K562 (cell line): ENCODE data around the gene CMIP. TPM values are rescaled to one million over a fixed set of nuclear protein-coding genes. Genes with fewer than 3 reads are reported as not detected.

Experiments used
- ATAC-seq: fragments of 200-7000 bp; cut with Tn5 transposase; 3 replicates; pipeline ENCODE4 v1.9.1; 2020; ENCODE audit warnings: moderate library complexity
- BruUV-seq: library from RNA; stranded (reverse); fragments of 400-500 nt; replicated peaks from 2 replicates; lab custom pipeline; 2021; lab: Mats Ljungman, UMichigan
- CTCF ChIA-PET: fragments of 300-600 bp; formaldehyde crosslinking; extraction: SDS; loops from one replicate; lab custom pipeline; 2021; ENCODE audit warnings: low intra/inter-chr PET ratio; lab: Yijun Ruan, JAX
- POLR2A ChIA-PET: fragments of 300-600, 350-650 bp; sonication (Branson Sonifier 250); formaldehyde crosslinking; extraction: SDS; loops from one replicate; lab custom pipeline; 2021; ENCODE audit warnings: antibody characterized with exemption, inconsistent platforms; lab: Yijun Ruan, JAX
- DNase-seq, 4 experiments: peaks; one replicate each; pipeline versions ENCODE4 v3.0.0 to v3.0.0-alpha.2; 2011 to 2018; ENCODE audit warnings: low spot score in 3 of 4, mixed read lengths in 3 of 4; ENCODE audit errors: extremely low read depth in 1 of 4
- FAIRE-seq: peaks from 2 replicates; lab custom pipeline; 2011; peaks lifted over from hg19 to GRCh38; lab: Jason Lieb, UNC
- H2AFZ ChIP-seq: 2 replicates; pipeline ENCODE4 v1.6.0; 2011; ENCODE audit warnings: low read depth, low read length, control low read depth, inconsistent platforms
- H3K27ac ChIP-seq: fragments of 200-600 bp; 3 replicates; pipeline ENCODE4 v1.8.0; 2011; ENCODE audit warnings: low read depth, mild to moderate bottlenecking, control low read depth, inconsistent platforms, low read length, moderate library complexity, mixed read lengths; ENCODE audit errors: extremely low read depth
- H3K27me3 ChIP-seq, 2 experiments: fragments of 300-600 bp in 1 of 2; 2 replicates in 1 of 2; 3 replicates in 1 of 2; pipeline versions ENCODE4 v1.6.0 to v1.8.0; 2011; ENCODE audit warnings: inconsistent platforms in 2 of 2, low read length in 2 of 2, mild to moderate bottlenecking in 1 of 2, mixed read lengths in 1 of 2, moderate library complexity in 1 of 2; ENCODE audit not compliant: control insufficient read depth in 2 of 2, insufficient read depth in 2 of 2
- H3K36me3 ChIP-seq: fragments of 300-600 bp; 3 replicates; pipeline ENCODE4 v1.8.0; 2011; ENCODE audit warnings: mild to moderate bottlenecking, low read length, inconsistent platforms; ENCODE audit not compliant: control insufficient read depth, insufficient read depth
- H3K4me1 ChIP-seq, 2 experiments: fragments of 200-600 bp in 1 of 2; replicated peaks in 1 of 2; 2 replicates in 1 of 2; 3 replicates in 1 of 2; pipeline versions ENCODE4 v1.5.1 to v1.8.0; 2011; ENCODE audit warnings: inconsistent platforms in 2 of 2, low read length in 2 of 2, mild to moderate bottlenecking in 1 of 2, mixed read lengths in 1 of 2, moderate library complexity in 1 of 2; ENCODE audit not compliant: control insufficient read depth in 2 of 2, insufficient read depth in 2 of 2
- H3K4me2 ChIP-seq: 2 replicates; pipeline ENCODE4 v1.6.1; 2011; ENCODE audit warnings: low read length, control low read depth, inconsistent platforms, mixed read lengths; ENCODE audit not compliant: insufficient read depth
- H3K4me3 ChIP-seq: fragments of 200-600 bp; sonication (generic), shearing (Covaris generic); 2 replicates; pipeline ENCODE4 v1.5.1; 2016; ENCODE audit warnings: control low read depth, inconsistent platforms
- H3K79me2 ChIP-seq: fragments of 200-600 bp; 3 replicates; pipeline ENCODE4 v1.8.0; 2011; ENCODE audit warnings: low read length, inconsistent platforms; ENCODE audit not compliant: control insufficient read depth, insufficient read depth
- H3K9ac ChIP-seq, 2 experiments: 2 replicates each; pipeline versions ENCODE4 v1.6.0 to v1.6.1; 2011; ENCODE audit warnings: low read depth in 2 of 2, low read length in 2 of 2, control low read depth in 1 of 2, inconsistent platforms in 1 of 2, mild to moderate bottlenecking in 1 of 2, mixed read lengths in 1 of 2; ENCODE audit not compliant: insufficient read depth in 1 of 2
- H3K9me1 ChIP-seq: one replicate; pipeline ENCODE4 v1.6.0; 2011; ENCODE audit warnings: inconsistent platforms, mild to moderate bottlenecking, low read length, moderate library complexity; ENCODE audit not compliant: control insufficient read depth, insufficient read depth
- H3K9me3 ChIP-seq: replicated peaks from 2 replicates; pipeline ENCODE4 v1.5.1; 2011; ENCODE audit warnings: low read depth, low read length, inconsistent platforms; ENCODE audit not compliant: control insufficient read depth, insufficient read depth
- H4K20me1 ChIP-seq: replicated peaks from 2 replicates; pipeline ENCODE4 v1.6.1; 2011; ENCODE audit warnings: low read length, inconsistent platforms, mixed read lengths; ENCODE audit not compliant: control insufficient read depth, insufficient read depth
- CBX1 ChIP-seq: sonication (generic); IDR thresholded peaks from 2 replicates; pipeline ENCODE4 v1.6.1; 2016; ENCODE audit warnings: antibody characterized with exemption, low read depth, mild to moderate bottlenecking
- CEBPB ChIP-seq: fragments of 450-650 bp; IDR thresholded peaks from 2 replicates; pipeline ENCODE4 v1.6.1; 2016; ENCODE audit warnings: missing genetic modification characterization, missing compliant biosample characterization
- CREM ChIP-seq: IDR thresholded peaks from 2 replicates; pipeline ENCODE4 v1.6.1; 2014; ENCODE audit warnings: antibody characterized with exemption, low read depth
- RBM22 ChIP-seq: fragments of 200-400 bp; formaldehyde crosslinking; IDR thresholded peaks from 2 replicates; pipeline ENCODE4 v1.6.1; 2018; ENCODE audit warnings: low read length, low read depth; ENCODE audit not compliant: poor library complexity, severe bottlenecking
- ZNF644 ChIP-seq: fragments of 200-800 bp; sonication (Bioruptor generic); IDR thresholded peaks from 2 replicates; pipeline ENCODE4 v1.6.1; 2016; ENCODE audit warnings: low read depth, missing genetic modification characterization, missing compliant biosample characterization
- WGBS: fragments of 100-300 bp; shearing (Covaris generic); methylation state at CpG from one replicate; pipeline ENCODE4 v1.1.6; 2016; ENCODE audit warnings: low coverage, mixed read lengths; ENCODE audit not compliant: insufficient coverage; ENCODE audit errors: missing lambda C conversion rate; 5-methylcytosine and 5-hydroxymethylcytosine counted together
- in situ Hi-C: fragments of 300-500 bp; cut with MboI; formaldehyde crosslinking; loops from 4 replicates; pipeline ENCODE4 v1.15.0; 2018; ENCODE audit warnings: inconsistent platforms, mixed read lengths
- intact Hi-C: fragments of 100-400 bp; cut with micrococcal nuclease; formaldehyde crosslinking; loops from 2 replicates; pipeline ENCODE4 v1.14.2; 2022
- polyA plus RNA-seq, 8 experiments: library from polyadenylated mRNA; depleted of rRNA in 4 of 8; stranded (reverse) in 5 of 8; unstranded in 3 of 8; fragments of >200 nt; fragmentation: Nextera tagmentation in 2 of 8; fragmentation: Illumina TruSeq in 1 of 8; extraction: Ambion mirVana in 2 of 8; extraction: Trizol in 1 of 8; gene quantifications; 2 replicates each; pipeline versions ENCODE4 v1.2.1 to v1.2.3, GENCODE V29; 2011 to 2014; ENCODE audit warnings: inconsistent platforms in 1 of 8, missing spikeins in 1 of 8
- total RNA-seq, 7 experiments: library from RNA; depleted of rRNA in 6 of 7; stranded (reverse); fragments of >200 nt in 6 of 7; fragmentation: Illumina TruSeq in 2 of 7; extraction: Trizol in 2 of 7; gene quantifications; 2 replicates each; pipeline versions ENCODE4 v1.2.1 to v1.2.3, GENCODE V29; 2011 to 2021; ENCODE audit warnings: low replicate concordance in 1 of 7
- TF ChIP-seq, protein P1 (sequence below): sonication (generic); formaldehyde crosslinking; IDR thresholded peaks from 2 replicates; pipeline ENCODE4 v1.9.0; 2022; ENCODE audit warnings: mild to moderate bottlenecking, missing genetic modification reagents
- TF ChIP-seq, protein P2 (sequence below): fragments of 200-800 bp; sonication (Bioruptor generic); IDR thresholded peaks from 2 replicates; pipeline ENCODE4 v1.6.1; 2017; ENCODE audit warnings: missing genetic modification characterization, missing compliant biosample characterization
- TF ChIP-seq, protein P3 (sequence below): fragments of 450-650 bp; formaldehyde crosslinking; IDR thresholded peaks from 2 replicates; pipeline ENCODE4 v1.4.0; 2022; ENCODE audit warnings: missing genetic modification characterization
- TF ChIP-seq, protein P4 (sequence below): fragments of 250-450 bp; sonication (Bioruptor Pico); IDR thresholded peaks from 2 replicates; pipeline ENCODE4 v1.8.0; 2021; ENCODE audit warnings: mild to moderate bottlenecking, moderate library complexity
- TF ChIP-seq, protein P5 (sequence below), 3 experiments: fragments of 200-800 bp in 1 of 3; sonication (Bioruptor generic) in 1 of 3; sonication (generic) in 1 of 3; formaldehyde crosslinking in 1 of 3; IDR thresholded peaks; 2 replicates each; pipeline versions ENCODE4 v1.6.1 to v1.8.0; 2016 to 2022; ENCODE audit warnings: mild to moderate bottlenecking in 2 of 3, missing compliant biosample characterization in 2 of 3, missing genetic modification characterization in 2 of 3, missing genetic modification reagents in 1 of 3
- TF ChIP-seq, protein P6 (sequence below): fragments of 450-650 bp; conservative IDR thresholded peaks from 2 replicates; pipeline ENCODE4 v1.6.1; 2016; ENCODE audit warnings: missing genetic modification characterization, low read depth, mild to moderate bottlenecking, control low read depth, missing compliant biosample characterization

CMIP gene
- total and polyA plus RNA-seq, 9 of the 15 experiments (the other 6 are each of a cell fraction or from before 2014, with no cell fraction given): 0.94 to 82.5 (median 10.3) TPM

DNA sequence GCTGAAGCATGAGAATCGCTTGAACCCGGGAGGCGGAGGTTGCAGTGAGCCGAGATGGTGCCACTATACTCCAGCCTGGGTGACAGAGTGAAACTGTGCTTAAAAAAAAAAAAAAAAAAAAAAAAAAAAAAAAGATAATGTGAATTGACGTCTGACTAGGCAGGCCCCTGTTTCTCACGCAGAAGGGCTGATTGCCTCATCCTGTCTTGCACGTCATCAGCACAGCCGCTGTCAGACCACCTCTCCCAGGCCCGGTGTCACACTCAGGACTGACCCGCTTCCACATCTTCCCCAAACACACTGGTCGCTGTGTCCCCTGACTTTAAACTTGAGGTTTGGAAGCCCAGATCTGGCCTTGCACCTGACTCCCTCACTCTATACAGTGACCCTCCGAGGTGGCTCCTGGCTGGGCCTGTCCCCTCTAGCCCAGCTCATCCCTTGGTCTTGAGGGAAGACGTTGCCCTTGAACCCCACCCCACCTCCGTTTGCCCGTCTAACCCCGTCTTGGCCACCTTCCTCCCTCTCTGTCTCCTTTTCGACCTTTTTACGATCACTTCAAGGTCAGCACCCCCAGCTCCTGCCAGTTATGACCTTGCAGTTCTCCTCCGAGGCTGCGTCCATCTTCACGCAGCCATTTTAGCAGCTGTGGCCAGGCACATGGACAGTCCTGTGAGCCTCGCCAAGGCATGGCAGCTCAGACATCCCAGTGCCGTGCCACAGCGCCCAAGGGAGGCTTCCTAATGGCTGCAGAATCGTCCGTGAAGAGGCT, 184.6 kb downstream of the CMIP start:
- CTCF ChIA-PET: no interaction called here
- TF ChIP-seq, protein P1, sequence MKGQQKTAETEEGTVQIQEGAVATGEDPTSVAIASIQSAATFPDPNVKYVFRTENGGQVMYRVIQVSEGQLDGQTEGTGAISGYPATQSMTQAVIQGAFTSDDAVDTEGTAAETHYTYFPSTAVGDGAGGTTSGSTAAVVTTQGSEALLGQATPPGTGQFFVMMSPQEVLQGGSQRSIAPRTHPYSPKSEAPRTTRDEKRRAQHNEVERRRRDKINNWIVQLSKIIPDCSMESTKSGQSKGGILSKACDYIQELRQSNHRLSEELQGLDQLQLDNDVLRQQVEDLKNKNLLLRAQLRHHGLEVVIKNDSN (CRISPR knock-in tag): peak; percentile 54
- 0 out of 2 replicates have a peak, but pooled peaks have one; percentile 32 for TF ChIP-seq ZNF644
- TF ChIP-seq, protein P2, sequence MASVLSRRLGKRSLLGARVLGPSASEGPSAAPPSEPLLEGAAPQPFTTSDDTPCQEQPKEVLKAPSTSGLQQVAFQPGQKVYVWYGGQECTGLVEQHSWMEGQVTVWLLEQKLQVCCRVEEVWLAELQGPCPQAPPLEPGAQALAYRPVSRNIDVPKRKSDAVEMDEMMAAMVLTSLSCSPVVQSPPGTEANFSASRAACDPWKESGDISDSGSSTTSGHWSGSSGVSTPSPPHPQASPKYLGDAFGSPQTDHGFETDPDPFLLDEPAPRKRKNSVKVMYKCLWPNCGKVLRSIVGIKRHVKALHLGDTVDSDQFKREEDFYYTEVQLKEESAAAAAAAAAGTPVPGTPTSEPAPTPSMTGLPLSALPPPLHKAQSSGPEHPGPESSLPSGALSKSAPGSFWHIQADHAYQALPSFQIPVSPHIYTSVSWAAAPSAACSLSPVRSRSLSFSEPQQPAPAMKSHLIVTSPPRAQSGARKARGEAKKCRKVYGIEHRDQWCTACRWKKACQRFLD (CRISPR knock-in tag): no peak
- TF ChIP-seq, protein P3, sequence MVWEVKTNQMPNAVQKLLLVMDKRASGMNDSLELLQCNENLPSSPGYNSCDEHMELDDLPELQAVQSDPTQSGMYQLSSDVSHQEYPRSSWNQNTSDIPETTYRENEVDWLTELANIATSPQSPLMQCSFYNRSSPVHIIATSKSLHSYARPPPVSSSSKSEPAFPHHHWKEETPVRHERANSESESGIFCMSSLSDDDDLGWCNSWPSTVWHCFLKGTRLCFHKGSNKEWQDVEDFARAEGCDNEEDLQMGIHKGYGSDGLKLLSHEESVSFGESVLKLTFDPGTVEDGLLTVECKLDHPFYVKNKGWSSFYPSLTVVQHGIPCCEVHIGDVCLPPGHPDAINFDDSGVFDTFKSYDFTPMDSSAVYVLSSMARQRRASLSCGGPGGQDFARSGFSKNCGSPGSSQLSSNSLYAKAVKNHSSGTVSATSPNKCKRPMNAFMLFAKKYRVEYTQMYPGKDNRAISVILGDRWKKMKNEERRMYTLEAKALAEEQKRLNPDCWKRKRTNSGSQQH: peak; percentile 9; the same call in 1 of the 2 replicates
- peak; percentile 62; the same call in 1 of the 2 replicates for TF ChIP-seq CREM
- TF ChIP-seq, protein P4, sequence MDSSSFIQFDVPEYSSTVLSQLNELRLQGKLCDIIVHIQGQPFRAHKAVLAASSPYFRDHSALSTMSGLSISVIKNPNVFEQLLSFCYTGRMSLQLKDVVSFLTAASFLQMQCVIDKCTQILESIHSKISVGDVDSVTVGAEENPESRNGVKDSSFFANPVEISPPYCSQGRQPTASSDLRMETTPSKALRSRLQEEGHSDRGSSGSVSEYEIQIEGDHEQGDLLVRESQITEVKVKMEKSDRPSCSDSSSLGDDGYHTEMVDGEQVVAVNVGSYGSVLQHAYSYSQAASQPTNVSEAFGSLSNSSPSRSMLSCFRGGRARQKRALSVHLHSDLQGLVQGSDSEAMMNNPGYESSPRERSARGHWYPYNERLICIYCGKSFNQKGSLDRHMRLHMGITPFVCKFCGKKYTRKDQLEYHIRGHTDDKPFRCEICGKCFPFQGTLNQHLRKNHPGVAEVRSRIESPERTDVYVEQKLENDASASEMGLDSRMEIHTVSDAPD (CRISPR knock-in tag): peak; percentile 17; the same call in 1 of the 2 replicates
- TF ChIP-seq, protein P5, sequence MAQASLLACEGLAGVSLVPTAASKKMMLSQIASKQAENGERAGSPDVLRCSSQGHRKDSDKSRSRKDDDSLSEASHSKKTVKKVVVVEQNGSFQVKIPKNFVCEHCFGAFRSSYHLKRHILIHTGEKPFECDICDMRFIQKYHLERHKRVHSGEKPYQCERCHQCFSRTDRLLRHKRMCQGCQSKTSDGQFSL (CRISPR knock-in tag; IDR thresholded peaks at IDR 0.05): peak; percentile 33; the same call in 1 of the 2 replicates
- TF ChIP-seq, protein P5 (tag; IDR thresholded peaks at IDR 0.05): no peak
- no peak for TF ChIP-seq CBX1
- TF ChIP-seq RBM22: peak; percentile 31
- TF ChIP-seq, protein P6, sequence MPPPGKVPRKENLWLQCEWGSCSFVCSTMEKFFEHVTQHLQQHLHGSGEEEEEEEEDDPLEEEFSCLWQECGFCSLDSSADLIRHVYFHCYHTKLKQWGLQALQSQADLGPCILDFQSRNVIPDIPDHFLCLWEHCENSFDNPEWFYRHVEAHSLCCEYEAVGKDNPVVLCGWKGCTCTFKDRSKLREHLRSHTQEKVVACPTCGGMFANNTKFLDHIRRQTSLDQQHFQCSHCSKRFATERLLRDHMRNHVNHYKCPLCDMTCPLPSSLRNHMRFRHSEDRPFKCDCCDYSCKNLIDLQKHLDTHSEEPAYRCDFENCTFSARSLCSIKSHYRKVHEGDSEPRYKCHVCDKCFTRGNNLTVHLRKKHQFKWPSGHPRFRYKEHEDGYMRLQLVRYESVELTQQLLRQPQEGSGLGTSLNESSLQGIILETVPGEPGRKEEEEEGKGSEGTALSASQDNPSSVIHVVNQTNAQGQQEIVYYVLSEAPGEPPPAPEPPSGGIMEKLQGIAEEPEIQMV (tag): no peak
- 0 out of 2 replicates have a peak, but pooled peaks have one; percentile 9 for TF ChIP-seq CEBPB (tag)

More for the DNA sequence above, 184.6 kb downstream of the CMIP start:
- peaks cover 67 to 72% of the 10 kb centered on the region in 2 experiments for H3K4me1 ChIP-seq
- POLR2A ChIA-PET: interaction anchor here (0.6 to 1.2 kb wide), 2 partner anchors 8 to 157 kb away, joined by 3 read pairs; no protein-coding TSS in a partner anchor
- 78% methylated on average over 26 of the region's 26 CpGs for WGBS
- H3K27me3 ChIP-seq: no peaks in the 10 kb centered on the region
- BruUV-seq: no TSS peak
- no peaks in the 10 kb centered on the region for H3K9me1 ChIP-seq
- H3K9me3 ChIP-seq: no peaks in the 10 kb centered on the region
- H3K4me3 ChIP-seq: no peak overlapping the region
- peaks cover 10% of the 10 kb centered on the region; the same call in 2 of the 3 replicates for H3K36me3 ChIP-seq
- intact Hi-C loops (no loop called here), in situ Hi-C loops (no loop called here)
- H4K20me1 ChIP-seq: no peaks in the 10 kb centered on the region
- H3K27ac ChIP-seq: peak overlapping the region; percentile 40; the same call in 2 of the 3 replicates
- no peak overlapping the region for H3K4me2 ChIP-seq
- no peak for ATAC-seq
- FAIRE-seq: no peak
- H2AFZ ChIP-seq: no peak overlapping the region
- peak overlapping the region in 1 of 2 experiments; percentile 57; a peak in 1 of 4 replicates for H3K9ac ChIP-seq
- peaks cover 48% of the 10 kb centered on the region for H3K79me2 ChIP-seq
- DNase-seq: no peak
